Pons (tissue), 1 donor: ENCODE data around the gene BLOC1S6.
A peak's percentile ranks its signal among the peaks of the same experiment; 100 is the strongest.

Experiments used
- DNase-seq: peaks from one replicate; pipeline ENCODE4 v3.0.0-alpha.2; 2016; ENCODE audit warnings: low spot score

BLOC1S6 gene

GRCh38 chr15:45587095-45587862, at the start of gene BLOC1S6:
TSS of gene BLOC1S6 (plus strand) at chr15:45587379. CDS start at chr15:45587444, 65 bp downstream.
- peak; percentile 92 for DNase-seq

- no peak for DNase-seq
These were observed 47.5 kb upstream of the BLOC1S6 start for GRCh38 chr15:45539680-45540079.

GRCh38 chr15:45540531-45540930, 46.6 kb upstream of the BLOC1S6 start:
- DNase-seq, result no peak

- DNase-seq, result no peak
These were observed 44.1 kb upstream of the BLOC1S6 start for GRCh38 chr15:45543051-45543450.

GRCh38 chr15:45544266-45545023, 42.7 kb upstream of the BLOC1S6 start:
- DNase-seq, result no peak

- no peak for DNase-seq
These were observed 40.4 kb upstream of the BLOC1S6 start for GRCh38 chr15:45546789-45547188.

- DNase-seq, result no peak
These were observed 38.2 kb upstream of the BLOC1S6 start for GRCh38 chr15:45548753-45549520.

GRCh38 chr15:45549541-45550220, 37.5 kb upstream of the BLOC1S6 start:
- DNase-seq, result no peak

- DNase-seq, result no peak
These were observed 36.7 kb upstream of the BLOC1S6 start for GRCh38 chr15:45550436-45550835.

GRCh38 chr15:45551676-45552075, 35.5 kb upstream of the BLOC1S6 start:
- DNase-seq, result no peak

- DNase-seq, result no peak
These were observed 31.1 kb upstream of the BLOC1S6 start for GRCh38 chr15:45555934-45556608.

- DNase-seq, result no peak
These were observed 14.6 kb upstream of the BLOC1S6 start for GRCh38 chr15:45572617-45573016.

- DNase-seq, result no peak
These were observed 13.1 kb upstream of the BLOC1S6 start for GRCh38 chr15:45573961-45574629.

- DNase-seq, result no peak
These were observed 5.3 kb upstream of the BLOC1S6 start for GRCh38 chr15:45581919-45582318.

- DNase-seq, result no peak
These were observed 3.2 kb upstream of the BLOC1S6 start for GRCh38 chr15:45583731-45584639.

GRCh38 chr15:45585069-45585791, 1.9 kb upstream of the BLOC1S6 start:
- DNase-seq, result no peak

- DNase-seq, result no peak
These were observed 1.1 kb upstream of the BLOC1S6 start for GRCh38 chr15:45586125-45586524.

- DNase-seq, result no peak
These were observed 531 bp upstream of the BLOC1S6 start for GRCh38 chr15:45586601-45587094.

GRCh38 chr15:45587863-45588170, 638 bp downstream of the BLOC1S6 start:
- DNase-seq, result no peak
